Activated CD4-positive, alpha-beta T cell treated with anti-CD3 and anti-CD28 coated beads, Interleukin-2, amount 10 ng/mL, durations not matched to agents 7 days and 5 days (primary cell): ENCODE results near the gene CHD9. TPM values are rescaled to one million over a fixed set of nuclear protein-coding genes. Genes with fewer than 3 reads are reported as not detected.
"Not testable (repeated sequence)": the region's sequence is repeated elsewhere in the genome, so short reads cannot be mapped to it uniquely, and the experiment has no call there.

Source experiments
- CTCF ChIA-PET: fragments of 350-600 bp; sonication (Branson Sonifier 250); formaldehyde crosslinking; loops from one replicate; lab custom pipeline; 2021; ENCODE audit warnings: antibody characterized with exemption; lab: Charles Lee
- POLR2A ChIA-PET: fragments of 350-600 bp; sonication (Branson Sonifier 250); formaldehyde crosslinking; loops from one replicate; lab custom pipeline; 2021; ENCODE audit warnings: antibody characterized with exemption; lab: Charles Lee
- DNase-seq: peaks from one replicate; pipeline ENCODE4 v3.0.0-alpha.2; 2020
- H3K27ac Mint-ChIP-seq: one replicate; pipeline ENCODE4 v1.8.0; 2021; ENCODE audit warnings: mild to moderate bottlenecking, moderate library complexity, mixed read lengths
- H3K27me3 Mint-ChIP-seq: one replicate; pipeline ENCODE4 v1.8.0; 2021; ENCODE audit warnings: mixed read lengths
- H3K36me3 Mint-ChIP-seq: one replicate; pipeline ENCODE4 v1.8.0; 2021; ENCODE audit warnings: low read depth, mixed read lengths
- H3K4me1 Mint-ChIP-seq: one replicate; pipeline ENCODE4 v1.8.0; 2021; ENCODE audit warnings: mixed read lengths
- H3K4me3 Mint-ChIP-seq: one replicate; pipeline ENCODE4 v1.8.0; 2021; ENCODE audit warnings: mild to moderate bottlenecking, moderate library complexity, mixed read lengths
- H3K9me3 Mint-ChIP-seq: one replicate; pipeline ENCODE4 v1.8.0; 2021; ENCODE audit warnings: mixed read lengths
- total RNA-seq, 2 experiments: library from RNA; stranded (reverse); gene quantifications; one replicate each; pipeline ENCODE4 v1.2.3, GENCODE V29; 2021

CHD9 gene
- total RNA-seq, 2 experiments from 2014 or later: 20.5 to 23.9 TPM

DNA sequence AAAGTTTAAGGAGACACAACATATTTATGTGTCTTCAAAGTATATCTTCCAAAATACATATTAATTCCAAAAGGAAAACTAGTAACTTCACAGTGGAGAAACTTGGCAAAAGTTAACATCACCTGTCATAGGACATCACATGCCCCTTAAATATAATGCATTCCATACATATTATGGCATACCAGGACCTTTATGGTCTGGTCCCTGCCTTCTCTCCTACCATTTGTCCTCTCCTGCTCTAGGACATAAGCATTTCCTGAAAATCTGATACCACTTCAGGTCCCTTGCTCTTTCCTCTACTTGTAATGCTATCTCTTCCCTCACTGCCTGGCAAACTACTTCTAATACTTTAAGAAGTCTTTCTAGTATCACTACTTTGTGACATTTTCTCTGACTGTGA lies 211.4 kb downstream of the CHD9 start:
- H3K36me3 Mint-ChIP-seq: peaks cover 6% of the 10 kb centered on the region
- no peak overlapping the region for H3K27ac Mint-ChIP-seq
- H3K27me3 Mint-ChIP-seq: no peaks in the 10 kb centered on the region
- no peak overlapping the region for H3K4me3 Mint-ChIP-seq
- no peaks in the 10 kb centered on the region for H3K4me1 Mint-ChIP-seq
- no peaks in the 10 kb centered on the region for H3K9me3 Mint-ChIP-seq
- ChIA-PET CTCF (no interaction called here), POLR2A (no interaction called here)
- DNase-seq: no peak

DNA sequence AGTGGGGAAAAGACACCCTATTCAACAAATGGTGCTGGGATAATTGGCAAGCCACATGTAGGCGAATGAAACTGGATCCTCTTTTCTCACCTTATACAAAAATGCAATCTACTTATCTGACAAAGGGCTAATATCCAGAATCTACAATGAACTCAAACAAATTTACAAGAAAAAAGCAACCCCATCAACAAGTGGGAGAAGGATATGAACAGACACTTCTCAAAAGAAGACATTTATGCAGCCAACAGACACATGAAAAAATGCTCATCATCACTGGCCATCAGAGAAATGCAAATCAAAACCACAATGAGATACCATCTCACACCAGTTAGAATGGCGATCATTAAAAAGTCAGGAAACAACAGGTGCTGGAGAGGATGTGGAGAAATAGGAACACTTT lies 223.7 kb downstream of the CHD9 start:
- H3K27me3 Mint-ChIP-seq, H3K9me3 Mint-ChIP-seq, DNase-seq, H3K4me3 Mint-ChIP-seq, H3K4me1 Mint-ChIP-seq, POLR2A ChIA-PET, H3K27ac Mint-ChIP-seq, CTCF ChIA-PET: not testable (repeated sequence)
- peaks cover 13% of the 10 kb centered on the region for H3K36me3 Mint-ChIP-seq

DNA sequence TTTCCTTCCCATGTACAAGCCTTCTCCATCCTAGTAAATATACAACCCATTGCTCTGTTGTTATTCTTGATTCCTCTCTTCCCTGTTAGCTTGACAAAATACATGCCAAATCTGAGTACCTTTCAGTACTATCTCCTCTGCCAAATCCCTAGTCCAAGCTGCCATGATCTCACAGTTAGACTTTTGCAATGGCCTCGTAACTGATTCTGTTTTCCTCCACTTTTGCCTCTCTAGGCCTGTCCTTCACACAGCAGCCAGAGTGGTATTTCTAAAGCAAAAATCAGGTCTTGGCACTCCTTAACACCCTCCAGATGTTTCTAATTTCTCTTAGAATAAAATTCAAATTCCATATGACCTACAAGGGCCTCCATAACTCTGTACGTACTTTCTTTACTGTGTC lies 226.5 kb downstream of the CHD9 start:
- H3K9me3 Mint-ChIP-seq: no peaks in the 10 kb centered on the region
- no peak overlapping the region for H3K27ac Mint-ChIP-seq
- ChIA-PET POLR2A (no interaction called here), CTCF (interaction anchor here (1.1 kb wide), 1 partner anchor 130 kb away, joined by 3 read pairs; no protein-coding TSS in a partner anchor)
- H3K36me3 Mint-ChIP-seq: peaks cover 8% of the 10 kb centered on the region
- no peaks in the 10 kb centered on the region for H3K4me1 Mint-ChIP-seq
- no peaks in the 10 kb centered on the region for H3K27me3 Mint-ChIP-seq
- H3K4me3 Mint-ChIP-seq: no peak overlapping the region
- no peak for DNase-seq

DNA sequence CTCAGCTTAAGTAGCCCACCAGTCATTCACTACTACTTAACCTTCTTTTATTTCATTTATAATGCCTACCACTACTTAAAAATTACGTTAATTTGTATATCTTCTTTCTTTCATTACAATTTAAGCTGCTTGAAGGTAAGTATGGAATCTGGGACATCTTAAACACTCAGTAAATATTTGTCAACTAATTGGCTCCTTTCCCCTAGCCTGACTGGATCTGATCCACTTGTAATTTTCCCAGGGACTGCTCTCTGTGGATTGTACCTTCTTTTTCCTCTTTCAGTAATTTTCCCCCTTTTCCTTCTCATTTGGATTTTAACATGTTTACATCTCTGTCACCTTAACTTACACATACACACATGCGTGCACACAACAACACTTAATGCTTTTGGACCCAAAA lies 227.1 kb downstream of the CHD9 start:
- H3K4me1 Mint-ChIP-seq: no peaks in the 10 kb centered on the region
- DNase-seq: no peak
- ChIA-PET POLR2A (no interaction called here), CTCF (interaction anchor here (1.1 kb wide), 1 partner anchor 131 kb away, joined by 3 read pairs; no protein-coding TSS in a partner anchor)
- no peak overlapping the region for H3K4me3 Mint-ChIP-seq
- no peaks in the 10 kb centered on the region for H3K27me3 Mint-ChIP-seq
- no peak overlapping the region for H3K27ac Mint-ChIP-seq
- H3K9me3 Mint-ChIP-seq: no peaks in the 10 kb centered on the region
- H3K36me3 Mint-ChIP-seq: peaks cover 8% of the 10 kb centered on the region

DNA sequence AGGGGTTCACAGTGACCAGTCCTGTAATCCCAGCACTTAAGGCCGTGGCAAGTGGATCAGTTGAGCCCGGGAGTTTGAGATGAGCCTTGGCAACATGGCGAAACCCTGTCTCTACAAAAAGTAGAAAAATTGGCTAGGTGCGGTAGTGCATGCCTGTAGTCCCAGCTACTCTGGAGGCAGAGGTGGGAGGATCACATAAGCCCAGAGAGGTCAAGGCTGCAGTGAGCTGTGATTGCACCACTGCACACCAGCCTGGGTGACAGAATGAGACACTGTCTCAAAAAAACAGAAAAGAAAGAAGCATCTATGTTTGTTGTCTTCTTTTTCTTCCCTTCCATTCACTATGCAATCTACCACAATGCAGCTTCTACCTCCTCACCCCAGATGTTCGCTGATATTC lies 227.5 kb downstream of the CHD9 start:
- no peak overlapping the region for H3K4me3 Mint-ChIP-seq
- H3K36me3 Mint-ChIP-seq: peaks cover 8% of the 10 kb centered on the region
- H3K27ac Mint-ChIP-seq: no peak overlapping the region
- DNase-seq: no peak
- ChIA-PET CTCF (interaction anchor here (1.1 kb wide), 1 partner anchor 131 kb away, joined by 3 read pairs; no protein-coding TSS in a partner anchor), POLR2A (no interaction called here)
- H3K9me3 Mint-ChIP-seq: no peaks in the 10 kb centered on the region
- no peaks in the 10 kb centered on the region for H3K4me1 Mint-ChIP-seq
- no peaks in the 10 kb centered on the region for H3K27me3 Mint-ChIP-seq

DNA sequence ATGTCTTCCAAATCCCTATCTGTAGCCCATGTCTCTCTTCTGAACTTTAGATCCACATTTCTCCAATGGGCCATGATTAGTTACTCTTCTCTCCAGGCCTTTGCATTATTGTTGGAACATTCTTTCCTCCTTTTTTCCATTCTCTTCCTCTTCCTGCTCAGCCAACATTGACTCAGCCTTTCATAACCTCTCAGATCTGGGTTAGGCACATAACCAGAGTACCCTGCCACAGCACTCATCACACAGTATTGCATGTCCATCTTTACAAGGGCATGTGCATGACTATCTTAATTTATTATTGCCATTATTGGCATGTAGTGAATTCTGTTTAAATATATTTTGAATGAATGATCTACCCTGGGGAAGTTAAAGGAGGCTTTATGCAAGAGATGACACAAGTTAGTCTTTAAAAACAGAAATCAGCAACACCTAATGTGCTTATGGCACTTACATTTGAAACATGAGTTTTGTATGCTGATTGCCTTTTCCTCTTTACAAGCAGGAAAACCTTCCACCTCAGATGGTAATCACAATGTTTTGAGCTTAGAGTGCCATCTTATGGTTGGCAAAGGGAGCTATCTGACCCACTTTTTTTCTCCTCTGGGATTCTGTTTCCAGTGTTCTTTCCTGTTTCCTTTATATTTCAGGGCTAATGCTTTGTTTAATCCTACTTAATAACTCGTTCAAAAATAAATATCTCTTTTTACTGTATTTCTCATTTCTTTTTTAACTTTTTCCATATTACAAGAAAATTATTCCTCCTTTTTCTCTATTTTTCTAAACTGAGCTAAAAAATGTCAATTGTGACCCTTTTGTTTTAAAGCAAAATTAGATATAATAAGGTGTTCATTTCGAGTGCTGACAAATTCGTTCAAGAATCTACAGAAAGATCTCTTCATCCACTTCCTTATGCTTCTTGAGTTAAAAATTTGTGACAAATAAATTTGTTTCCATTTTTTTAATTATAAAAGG lies 228.5 kb downstream of the CHD9 start:
- Mint-ChIP-seq H3K27me3 (no peaks in the 10 kb centered on the region), H3K4me3 (no peak overlapping the region), H3K4me1 (no peaks in the 10 kb centered on the region), H3K36me3 (peaks cover 8% of the 10 kb centered on the region), H3K27ac (no peak overlapping the region), H3K9me3 (no peaks in the 10 kb centered on the region)
- peak; percentile 19 for DNase-seq
- CTCF ChIA-PET: interaction anchor here (1.2 kb wide), 1 partner anchor 228 kb away, joined by 4 read pairs; the partner anchor contains the start of gene CHD9
- POLR2A ChIA-PET: no interaction called here

DNA sequence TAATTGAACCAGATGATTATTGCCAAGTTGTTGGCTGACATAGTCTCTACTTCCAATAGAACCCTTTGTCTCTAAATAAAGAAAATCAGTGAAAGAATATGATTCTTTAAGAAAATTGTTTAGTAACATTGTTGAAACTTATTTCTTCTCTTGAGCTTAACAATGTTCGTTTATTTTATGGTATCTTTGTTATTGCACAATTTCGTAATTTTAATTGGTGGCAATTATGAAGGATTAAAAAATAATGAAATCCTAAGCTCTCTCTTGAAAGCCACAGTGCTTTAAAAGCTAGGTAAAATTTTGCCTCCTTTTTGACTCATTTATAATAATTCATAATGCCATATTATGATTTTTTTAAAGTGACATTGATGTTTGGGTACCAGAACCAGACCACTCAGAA lies 230.4 kb downstream of the CHD9 start:
- H3K4me1 Mint-ChIP-seq: no peaks in the 10 kb centered on the region
- no peak overlapping the region for H3K27ac Mint-ChIP-seq
- POLR2A ChIA-PET: no interaction called here
- H3K9me3 Mint-ChIP-seq: no peaks in the 10 kb centered on the region
- H3K27me3 Mint-ChIP-seq: no peaks in the 10 kb centered on the region
- CTCF ChIA-PET: interaction anchor here (0.5 kb wide), 1 partner anchor 231 kb away, joined by 3 read pairs; no protein-coding TSS in a partner anchor
- H3K36me3 Mint-ChIP-seq: peaks cover 11% of the 10 kb centered on the region
- DNase-seq: no peak
- H3K4me3 Mint-ChIP-seq: no peak overlapping the region

DNA sequence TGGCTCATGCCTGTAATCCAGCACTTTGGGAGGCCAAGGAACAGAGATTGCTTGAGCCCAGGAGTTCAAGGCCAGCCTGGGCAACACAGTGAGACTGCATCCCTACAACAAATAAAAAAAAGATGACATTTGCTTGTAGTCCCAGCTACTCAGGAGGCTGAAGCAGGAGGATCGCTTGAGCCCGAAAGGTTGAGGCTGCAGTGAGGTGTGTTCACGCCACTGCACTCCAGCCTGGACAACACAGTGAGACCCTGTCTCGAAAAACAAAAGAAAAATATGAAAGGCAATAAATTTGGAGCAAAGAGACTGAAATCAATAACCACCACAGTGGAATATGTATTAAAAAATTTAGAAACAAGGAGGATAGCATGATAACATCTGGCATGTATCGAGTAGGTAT lies 235.7 kb downstream of the CHD9 start:
- DNase-seq: no peak
- Mint-ChIP-seq H3K9me3 (no peaks in the 10 kb centered on the region), H3K27me3 (no peaks in the 10 kb centered on the region), H3K27ac (no peak overlapping the region), H3K4me3 (no peak overlapping the region), H3K36me3 (peaks cover 25% of the 10 kb centered on the region), H3K4me1 (no peaks in the 10 kb centered on the region)
- CTCF ChIA-PET: interaction anchor here (0.6 to 2.2 kb wide), 4 partner anchors 12 to 221 kb away, joined by 3 to 5 read pairs (median 3); no protein-coding TSS in a partner anchor
- POLR2A ChIA-PET: no interaction called here

DNA sequence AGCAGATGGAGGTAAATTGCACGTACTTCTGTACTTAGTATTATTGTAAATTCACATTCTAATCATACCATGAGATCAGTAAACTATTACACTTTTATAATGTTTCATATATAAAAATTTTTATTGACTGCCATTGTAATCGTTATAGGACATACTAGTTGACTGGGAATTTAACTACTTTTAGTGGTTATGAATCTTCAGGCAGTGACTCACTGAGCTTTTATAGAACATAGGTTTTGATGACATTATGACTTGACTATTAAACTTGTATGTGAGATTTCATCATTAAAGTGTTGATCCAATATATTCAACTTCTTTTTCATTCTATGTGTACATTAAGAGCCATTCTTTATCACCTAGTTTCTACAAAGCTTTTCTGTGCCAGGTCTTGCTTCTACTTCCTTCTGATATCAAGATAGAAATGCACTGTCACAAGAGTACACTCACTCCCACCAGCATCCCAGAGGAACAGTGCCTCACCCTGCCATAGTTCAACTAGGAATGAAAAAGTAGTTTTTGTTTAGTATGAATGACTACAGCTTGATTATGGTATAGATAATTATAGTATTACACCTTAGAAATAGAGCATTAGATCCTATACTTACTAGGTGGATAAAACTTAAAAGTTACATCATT lies 237.1 kb downstream of the CHD9 start:
- H3K27me3 Mint-ChIP-seq: no peaks in the 10 kb centered on the region

DNA sequence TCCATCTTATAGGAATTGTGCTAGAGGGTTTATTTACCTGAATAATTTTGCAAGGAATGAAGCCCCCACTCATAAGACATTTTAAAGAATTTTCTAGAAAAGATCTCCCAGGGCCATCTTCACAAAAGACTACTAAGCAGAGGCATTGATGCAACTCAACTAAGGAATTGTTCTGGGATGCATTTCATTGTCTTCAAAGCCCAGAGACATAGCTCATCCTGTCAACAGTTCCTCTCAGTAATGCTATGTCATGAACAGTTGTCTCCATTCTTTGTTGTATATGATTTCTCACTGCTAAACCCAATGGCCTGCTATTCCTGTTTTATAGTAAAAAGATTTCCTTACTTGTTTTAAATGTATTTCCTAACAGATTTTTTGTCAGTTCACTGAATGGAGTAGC lies 242.7 kb downstream of the CHD9 start:
- H3K27ac Mint-ChIP-seq: no peak overlapping the region
- POLR2A ChIA-PET: no interaction called here
- CTCF ChIA-PET: no interaction called here
- no peaks in the 10 kb centered on the region for H3K4me1 Mint-ChIP-seq
- no peaks in the 10 kb centered on the region for H3K9me3 Mint-ChIP-seq
- no peak overlapping the region for H3K4me3 Mint-ChIP-seq
- peaks cover 19% of the 10 kb centered on the region for H3K36me3 Mint-ChIP-seq
- H3K27me3 Mint-ChIP-seq: no peaks in the 10 kb centered on the region
- no peak for DNase-seq

More for the DNA sequence above, 237.1 kb downstream of the CHD9 start:
- Mint-ChIP-seq H3K4me3 (no peak overlapping the region), H3K36me3 (peaks cover 25% of the 10 kb centered on the region), H3K9me3 (no peaks in the 10 kb centered on the region), H3K4me1 (no peaks in the 10 kb centered on the region), H3K27ac (no peak overlapping the region)
- POLR2A ChIA-PET: no interaction called here
- no peak for DNase-seq
- CTCF ChIA-PET: no interaction called here

DNA sequence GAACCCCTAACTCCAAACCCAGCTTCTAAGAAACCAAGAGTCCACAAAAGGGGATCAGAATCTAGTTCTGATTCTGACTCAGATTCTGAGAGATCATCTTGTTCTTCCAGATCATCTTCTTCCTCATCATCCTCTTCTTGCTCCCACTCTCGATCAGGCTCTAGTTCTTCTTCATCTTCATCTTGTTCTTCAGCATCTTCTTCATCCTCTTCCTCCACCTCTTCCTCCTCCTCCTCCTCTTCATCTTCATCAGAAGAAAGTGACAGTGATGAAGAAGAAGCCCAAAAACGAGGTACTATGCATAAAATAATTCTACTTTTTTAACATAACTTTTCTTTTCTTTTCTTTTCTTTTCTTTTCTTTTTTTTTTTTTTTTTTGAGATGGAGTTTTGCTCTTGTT lies 249.5 kb downstream of the CHD9 start:
- peaks cover 15% of the 10 kb centered on the region for H3K36me3 Mint-ChIP-seq
- H3K9me3 Mint-ChIP-seq: no peaks in the 10 kb centered on the region
- no peak for DNase-seq
- H3K4me1 Mint-ChIP-seq: no peaks in the 10 kb centered on the region
- ChIA-PET CTCF (no interaction called here), POLR2A (interaction anchor here (0.6 kb wide), 1 partner anchor 379 kb away, joined by 5 read pairs; no protein-coding TSS in a partner anchor)
- no peak overlapping the region for H3K4me3 Mint-ChIP-seq
- H3K27ac Mint-ChIP-seq: no peak overlapping the region
- H3K27me3 Mint-ChIP-seq: no peaks in the 10 kb centered on the region

DNA sequence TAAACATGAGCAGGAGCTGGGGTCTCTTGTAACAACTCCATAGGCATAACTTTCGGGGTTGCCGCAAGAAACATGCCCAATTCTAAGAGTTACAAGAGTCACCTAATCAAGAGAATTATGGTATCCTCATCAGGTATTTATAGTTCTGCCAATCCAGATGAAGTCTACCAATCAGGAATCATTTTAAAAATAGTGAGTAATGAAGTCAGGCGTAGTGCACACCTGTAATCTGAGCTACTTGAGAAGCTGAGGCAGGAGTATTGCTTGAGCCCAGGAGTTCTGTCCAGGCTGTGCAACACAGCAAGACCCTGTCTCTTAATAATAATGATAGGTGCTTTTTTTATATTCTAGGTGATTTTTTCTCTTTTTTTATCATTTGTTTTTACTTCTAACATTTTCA lies 251.0 kb downstream of the CHD9 start:
- CTCF ChIA-PET: interaction anchor here (0.6 kb wide), 1 partner anchor 786 kb away, joined by 3 read pairs; no protein-coding TSS in a partner anchor
- no peaks in the 10 kb centered on the region for H3K9me3 Mint-ChIP-seq
- no peak for DNase-seq
- POLR2A ChIA-PET: no interaction called here
- H3K4me3 Mint-ChIP-seq: no peak overlapping the region
- no peak overlapping the region for H3K27ac Mint-ChIP-seq
- peaks cover 15% of the 10 kb centered on the region for H3K36me3 Mint-ChIP-seq
- H3K27me3 Mint-ChIP-seq: no peaks in the 10 kb centered on the region
- no peaks in the 10 kb centered on the region for H3K4me1 Mint-ChIP-seq

DNA sequence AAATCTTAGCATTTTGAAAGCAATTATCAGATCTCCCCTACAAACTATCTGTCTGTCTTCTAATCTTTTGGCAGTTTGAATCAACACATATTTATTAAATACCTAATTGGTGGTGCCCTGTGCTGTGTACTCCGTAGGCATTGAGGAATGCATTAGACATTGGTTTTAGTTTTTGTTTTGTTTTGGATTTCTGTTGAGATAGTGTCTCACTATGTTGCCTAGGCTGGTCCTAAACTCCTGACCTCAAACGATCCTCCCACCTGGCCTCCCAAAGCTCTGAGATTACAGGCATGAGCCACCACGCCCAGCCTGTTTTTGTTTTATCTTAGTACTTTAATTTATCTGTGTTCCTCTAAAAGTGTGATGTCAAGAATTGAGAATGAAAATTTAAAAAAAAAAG lies 254.7 kb downstream of the CHD9 start:
- DNase-seq: no peak
- H3K27me3 Mint-ChIP-seq: no peaks in the 10 kb centered on the region
- H3K4me1 Mint-ChIP-seq: no peaks in the 10 kb centered on the region
- H3K27ac Mint-ChIP-seq: peak overlapping the region; percentile 46
- no peak overlapping the region for H3K4me3 Mint-ChIP-seq
- peaks cover 16% of the 10 kb centered on the region for H3K36me3 Mint-ChIP-seq
- POLR2A ChIA-PET: no interaction called here
- CTCF ChIA-PET: no interaction called here
- H3K9me3 Mint-ChIP-seq: no peaks in the 10 kb centered on the region
